Measurements from ENCODE around the gene CHST8.

Gene CHST8

GRCh38 chr19:33644284-33644836 lies 22.6 kb downstream of the CHST8 start:
- WGBS, 2 experiments (ENCODE audit: insufficient coverage in 2 of 2) = 94 to 98% methylated on average over 8 of the region's 9 CpGs
- Histone ChIP-seq H3K4me3 (ENCODE audit: extremely low read depth, insufficient read depth, low read length, poor library complexity, severe bottlenecking) (no peak overlapping the region), H3K27ac (ENCODE audit: low read depth, low read length, severe bottlenecking) (no peak overlapping the region), H3K36me3 (ENCODE audit: control insufficient read depth, insufficient read depth, low read length) (no peaks in the 10 kb centered on the region), H3K4me1 (ENCODE audit: control insufficient read depth, insufficient read depth, low read length, poor library complexity, severe bottlenecking) (no peaks in the 10 kb centered on the region), H3K9me3 (ENCODE audit: control insufficient read depth, low read length) (no peaks in the 10 kb centered on the region)

GRCh38 chr19:33646306-33646705 lies 24.6 kb downstream of the CHST8 start:
- Histone ChIP-seq H3K9me3 (ENCODE audit: control insufficient read depth, low read length) (no peaks in the 10 kb centered on the region), H3K4me3 (ENCODE audit: extremely low read depth, insufficient read depth, low read length, poor library complexity, severe bottlenecking) (no peak overlapping the region), H3K4me1 (ENCODE audit: control insufficient read depth, insufficient read depth, low read length, poor library complexity, severe bottlenecking) (no peaks in the 10 kb centered on the region), H3K27ac (ENCODE audit: low read depth, low read length, severe bottlenecking) (no peak overlapping the region), H3K36me3 (ENCODE audit: control insufficient read depth, insufficient read depth, low read length) (no peaks in the 10 kb centered on the region)
- 90 to 96% methylated on average over 4 of the region's 4 CpGs for WGBS, 2 experiments (ENCODE audit: insufficient coverage in 2 of 2)

- 87 to 93% methylated on average over 6 of the region's 6 CpGs for WGBS, 2 experiments (ENCODE audit: insufficient coverage in 2 of 2)
- Histone ChIP-seq H3K27ac (ENCODE audit: low read depth, low read length, severe bottlenecking) (no peak overlapping the region), H3K4me1 (ENCODE audit: control insufficient read depth, insufficient read depth, low read length, poor library complexity, severe bottlenecking) (no peaks in the 10 kb centered on the region), H3K9me3 (ENCODE audit: control insufficient read depth, low read length) (no peaks in the 10 kb centered on the region), H3K36me3 (ENCODE audit: control insufficient read depth, insufficient read depth, low read length) (no peaks in the 10 kb centered on the region), H3K4me3 (ENCODE audit: extremely low read depth, insufficient read depth, low read length, poor library complexity, severe bottlenecking) (no peak overlapping the region)
Observed at GRCh38 chr19:33647146-33647545, 25.4 kb downstream of the CHST8 start.

- H3K27ac ChIP-seq (ENCODE audit: low read depth, low read length, severe bottlenecking) = no peak overlapping the region
- no peaks in the 10 kb centered on the region for H3K36me3 ChIP-seq (ENCODE audit: control insufficient read depth, insufficient read depth, low read length)
- H3K4me3 ChIP-seq (ENCODE audit: extremely low read depth, insufficient read depth, low read length, poor library complexity, severe bottlenecking) = no peak overlapping the region
- 52 to 88% methylated on average over 2 to 3 of the region's 4 CpGs for WGBS, 2 experiments (ENCODE audit: insufficient coverage in 2 of 2)
- H3K9me3 ChIP-seq (ENCODE audit: control insufficient read depth, low read length) = no peaks in the 10 kb centered on the region
- H3K4me1 ChIP-seq (ENCODE audit: control insufficient read depth, insufficient read depth, low read length, poor library complexity, severe bottlenecking) = no peaks in the 10 kb centered on the region
Observed at GRCh38 chr19:33649627-33650305, 28.0 kb downstream of the CHST8 start.

GRCh38 chr19:33653684-33654083 lies 31.9 kb downstream of the CHST8 start:
- Histone ChIP-seq H3K9me3 (ENCODE audit: control insufficient read depth, low read length) (no peaks in the 10 kb centered on the region), H3K36me3 (ENCODE audit: control insufficient read depth, insufficient read depth, low read length) (no peaks in the 10 kb centered on the region), H3K4me1 (ENCODE audit: control insufficient read depth, insufficient read depth, low read length, poor library complexity, severe bottlenecking) (no peaks in the 10 kb centered on the region), H3K4me3 (ENCODE audit: extremely low read depth, insufficient read depth, low read length, poor library complexity, severe bottlenecking) (no peak overlapping the region), H3K27ac (ENCODE audit: low read depth, low read length, severe bottlenecking) (no peak overlapping the region)
- WGBS, 2 experiments (ENCODE audit: insufficient coverage in 2 of 2) = 77 to 91% methylated on average over 1 to 2 of the region's 2 CpGs

GRCh38 chr19:33654840-33655508 lies 33.2 kb downstream of the CHST8 start:
- H3K4me1 ChIP-seq (ENCODE audit: control insufficient read depth, insufficient read depth, low read length, poor library complexity, severe bottlenecking) = no peaks in the 10 kb centered on the region

GRCh38 chr19:33659835-33660234 lies 38.1 kb downstream of the CHST8 start:
- Histone ChIP-seq H3K36me3 (ENCODE audit: control insufficient read depth, insufficient read depth, low read length) (no peaks in the 10 kb centered on the region), H3K4me3 (ENCODE audit: extremely low read depth, insufficient read depth, low read length, poor library complexity, severe bottlenecking) (no peak overlapping the region), H3K9me3 (ENCODE audit: control insufficient read depth, low read length) (no peaks in the 10 kb centered on the region), H3K4me1 (ENCODE audit: control insufficient read depth, insufficient read depth, low read length, poor library complexity, severe bottlenecking) (no peaks in the 10 kb centered on the region), H3K27ac (ENCODE audit: low read depth, low read length, severe bottlenecking) (no peak overlapping the region)
- WGBS, 2 experiments (ENCODE audit: insufficient coverage in 2 of 2) = 90 to 94% methylated on average over 2 of the region's 5 CpGs

More at GRCh38 chr19:33654840-33655508, 33.2 kb downstream of the CHST8 start:
- no peak overlapping the region for H3K4me3 ChIP-seq (ENCODE audit: extremely low read depth, insufficient read depth, low read length, poor library complexity, severe bottlenecking)
- no peaks in the 10 kb centered on the region for H3K36me3 ChIP-seq (ENCODE audit: control insufficient read depth, insufficient read depth, low read length)
- 76 to 86% methylated on average over 2 to 7 of the region's 7 CpGs for WGBS, 2 experiments (ENCODE audit: insufficient coverage in 2 of 2)
- H3K27ac ChIP-seq (ENCODE audit: low read depth, low read length, severe bottlenecking) = no peak overlapping the region
- H3K9me3 ChIP-seq (ENCODE audit: control insufficient read depth, low read length) = no peaks in the 10 kb centered on the region

GRCh38 chr19:33660410-33661124 lies 38.8 kb downstream of the CHST8 start:
- Histone ChIP-seq H3K9me3 (ENCODE audit: control insufficient read depth, low read length) (no peaks in the 10 kb centered on the region), H3K4me3 (ENCODE audit: extremely low read depth, insufficient read depth, low read length, poor library complexity, severe bottlenecking) (no peak overlapping the region), H3K4me1 (ENCODE audit: control insufficient read depth, insufficient read depth, low read length, poor library complexity, severe bottlenecking) (no peaks in the 10 kb centered on the region), H3K36me3 (ENCODE audit: control insufficient read depth, insufficient read depth, low read length) (no peaks in the 10 kb centered on the region), H3K27ac (ENCODE audit: low read depth, low read length, severe bottlenecking) (no peak overlapping the region)
- 80 to 81% methylated on average over 8 of the region's 11 CpGs for WGBS, 2 experiments (ENCODE audit: insufficient coverage in 2 of 2)

GRCh38 chr19:33661336-33661735 lies 39.6 kb downstream of the CHST8 start:
- Histone ChIP-seq H3K4me1 (ENCODE audit: control insufficient read depth, insufficient read depth, low read length, poor library complexity, severe bottlenecking) (no peaks in the 10 kb centered on the region), H3K4me3 (ENCODE audit: extremely low read depth, insufficient read depth, low read length, poor library complexity, severe bottlenecking) (no peak overlapping the region), H3K27ac (ENCODE audit: low read depth, low read length, severe bottlenecking) (no peak overlapping the region), H3K36me3 (ENCODE audit: control insufficient read depth, insufficient read depth, low read length) (no peaks in the 10 kb centered on the region), H3K9me3 (ENCODE audit: control insufficient read depth, low read length) (no peaks in the 10 kb centered on the region)
- WGBS, 2 experiments (ENCODE audit: insufficient coverage in 2 of 2) = 83 to 85% methylated on average over 7 of the region's 7 CpGs

- H3K27ac ChIP-seq (ENCODE audit: low read depth, low read length, severe bottlenecking) = no peak overlapping the region
- no peaks in the 10 kb centered on the region for H3K4me1 ChIP-seq (ENCODE audit: control insufficient read depth, insufficient read depth, low read length, poor library complexity, severe bottlenecking)
- no peaks in the 10 kb centered on the region for H3K9me3 ChIP-seq (ENCODE audit: control insufficient read depth, low read length)
- no peaks in the 10 kb centered on the region for H3K36me3 ChIP-seq (ENCODE audit: control insufficient read depth, insufficient read depth, low read length)
- no peak overlapping the region for H3K4me3 ChIP-seq (ENCODE audit: extremely low read depth, insufficient read depth, low read length, poor library complexity, severe bottlenecking)
- 82 to 89% methylated on average over 11 of the region's 11 CpGs for WGBS, 2 experiments (ENCODE audit: insufficient coverage in 2 of 2)
Observed at GRCh38 chr19:33662391-33663092, 40.8 kb downstream of the CHST8 start.
